ENCODE data around the gene PIP4K2A.

- TF ChIP-seq MTA3 (CRISPR knock-in tag; IDR thresholded peaks at IDR 0.05) (no peak), NR2C2 (CRISPR knock-in tag; IDR thresholded peaks at IDR 0.05; ENCODE audit: borderline replicate concordance) (no peak), FOXK2 (IDR thresholded peaks at IDR 0.05) (no peak), CTCF (CRISPR knock-in tag; IDR thresholded peaks at IDR 0.05) (no peak), ZFX (CRISPR knock-in tag; IDR thresholded peaks at IDR 0.05; ENCODE audit: low read depth) (no peak)
Measured at GRCh38 chr10:22727663-22728062, 13.3 kb upstream of the PIP4K2A start.
